WERI-Rb-1 (cell line): ENCODE measurements around the gene APBA1.

Experiments used
- DNase-seq: peaks from one replicate; pipeline ENCODE4 v3.0.0-alpha.2; 2020
- H3K27ac ChIP-seq: fragments of 250-450 bp; sonication (Bioruptor Pico); 2 replicates; pipeline ENCODE4 v1.5.1; 2020; ENCODE audit warnings: mild to moderate bottlenecking, moderate library complexity
- H3K27me3 ChIP-seq: fragments of 250-450 bp; sonication (Bioruptor Pico); 2 replicates; pipeline ENCODE4 v1.5.1; 2021; ENCODE audit warnings: mild to moderate bottlenecking, low read depth, moderate library complexity; ENCODE audit not compliant: insufficient read depth, severe bottlenecking
- H3K36me3 ChIP-seq: fragments of 250-450 bp; sonication (Bioruptor Pico); 2 replicates; pipeline ENCODE4 v1.5.1; 2020; ENCODE audit warnings: mild to moderate bottlenecking, moderate library complexity
- H3K4me3 ChIP-seq: 2 replicates; pipeline ENCODE4 v1.5.1; 2011; ENCODE audit warnings: low read depth, mild to moderate bottlenecking, control low read depth, low read length
- H3K9me3 ChIP-seq: fragments of 250-450 bp; sonication (Bioruptor Pico); 2 replicates; pipeline ENCODE4 v1.5.1; 2021; ENCODE audit warnings: mild to moderate bottlenecking, moderate library complexity; ENCODE audit not compliant: severe bottlenecking
- TF ChIP-seq, protein P1 (sequence below): IDR thresholded peaks from 2 replicates; pipeline ENCODE4 v1.5.1; 2011; ENCODE audit warnings: low read depth, mild to moderate bottlenecking, control low read depth, inconsistent platforms, low read length

Gene APBA1

DNA sequence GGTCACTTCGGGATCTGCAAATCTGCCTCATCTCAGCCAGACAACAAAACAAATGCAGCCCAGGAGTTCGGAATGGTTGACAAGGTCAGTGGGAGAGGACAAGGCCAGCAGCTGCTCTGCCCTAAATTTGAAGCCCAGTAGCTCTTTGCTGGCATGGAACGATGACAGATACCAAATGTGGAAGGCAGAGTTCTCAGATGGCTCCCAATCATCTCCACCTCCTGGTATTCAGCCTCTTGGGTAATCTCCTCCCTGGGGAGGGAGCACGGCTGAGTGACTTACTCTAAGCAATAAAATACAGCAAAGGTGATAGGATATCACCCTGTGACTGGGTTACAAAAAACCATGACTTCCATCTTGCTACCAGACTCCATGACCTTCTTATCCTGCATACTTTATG is 174.4 kb downstream of the APBA1 start:
- Histone ChIP-seq H3K9me3 (no peaks in the 10 kb centered on the region), H3K27ac (no peak overlapping the region), H3K4me3 (no peak overlapping the region), H3K36me3 (no peaks in the 10 kb centered on the region), H3K27me3 (no peaks in the 10 kb centered on the region)
- TF ChIP-seq, protein P1, sequence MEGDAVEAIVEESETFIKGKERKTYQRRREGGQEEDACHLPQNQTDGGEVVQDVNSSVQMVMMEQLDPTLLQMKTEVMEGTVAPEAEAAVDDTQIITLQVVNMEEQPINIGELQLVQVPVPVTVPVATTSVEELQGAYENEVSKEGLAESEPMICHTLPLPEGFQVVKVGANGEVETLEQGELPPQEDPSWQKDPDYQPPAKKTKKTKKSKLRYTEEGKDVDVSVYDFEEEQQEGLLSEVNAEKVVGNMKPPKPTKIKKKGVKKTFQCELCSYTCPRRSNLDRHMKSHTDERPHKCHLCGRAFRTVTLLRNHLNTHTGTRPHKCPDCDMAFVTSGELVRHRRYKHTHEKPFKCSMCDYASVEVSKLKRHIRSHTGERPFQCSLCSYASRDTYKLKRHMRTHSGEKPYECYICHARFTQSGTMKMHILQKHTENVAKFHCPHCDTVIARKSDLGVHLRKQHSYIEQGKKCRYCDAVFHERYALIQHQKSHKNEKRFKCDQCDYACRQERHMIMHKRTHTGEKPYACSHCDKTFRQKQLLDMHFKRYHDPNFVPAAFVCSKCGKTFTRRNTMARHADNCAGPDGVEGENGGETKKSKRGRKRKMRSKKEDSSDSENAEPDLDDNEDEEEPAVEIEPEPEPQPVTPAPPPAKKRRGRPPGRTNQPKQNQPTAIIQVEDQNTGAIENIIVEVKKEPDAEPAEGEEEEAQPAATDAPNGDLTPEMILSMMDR = no peak
- no peak for DNase-seq

GRCh38 chr9:69496846-69497450 is 175.2 kb downstream of the APBA1 start:
- Histone ChIP-seq H3K27me3 (no peaks in the 10 kb centered on the region), H3K4me3 (no peak overlapping the region), H3K27ac (no peak overlapping the region), H3K9me3 (no peaks in the 10 kb centered on the region), H3K36me3 (no peaks in the 10 kb centered on the region)
- TF ChIP-seq, protein P1 = no peak
- DNase-seq = no peak

DNA sequence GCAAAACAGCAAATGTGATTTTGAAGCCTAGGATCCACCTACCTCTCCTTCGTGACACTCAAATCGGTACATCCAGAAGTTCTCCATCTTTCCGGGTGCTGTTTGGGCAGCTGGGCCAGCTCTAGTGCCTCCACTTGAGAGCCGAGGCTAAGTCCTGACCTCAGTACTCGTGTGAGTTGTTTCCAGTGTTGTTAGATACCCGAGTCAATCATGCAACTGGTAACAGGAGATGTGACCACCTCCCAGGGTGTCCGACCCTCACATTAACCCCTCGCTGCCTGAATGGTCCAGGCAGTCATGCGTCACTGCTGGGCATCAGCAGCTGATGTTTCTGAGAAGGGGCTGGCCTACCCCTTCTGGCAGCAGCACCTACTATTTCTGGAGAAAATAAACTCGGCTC is 176.9 kb downstream of the APBA1 start:
- Histone ChIP-seq H3K27ac (no peak overlapping the region), H3K36me3 (no peaks in the 10 kb centered on the region), H3K27me3 (no peaks in the 10 kb centered on the region), H3K9me3 (no peaks in the 10 kb centered on the region), H3K4me3 (no peak overlapping the region)
- TF ChIP-seq, protein P1 = no peak
- no peak for DNase-seq

GRCh38 chr9:69494763-69495162 is 177.4 kb downstream of the APBA1 start:
- Histone ChIP-seq H3K4me3 (no peak overlapping the region), H3K9me3 (no peaks in the 10 kb centered on the region), H3K27ac (no peak overlapping the region), H3K27me3 (no peaks in the 10 kb centered on the region), H3K36me3 (no peaks in the 10 kb centered on the region)
- DNase-seq = no peak
- TF ChIP-seq, protein P1 = no peak

DNA sequence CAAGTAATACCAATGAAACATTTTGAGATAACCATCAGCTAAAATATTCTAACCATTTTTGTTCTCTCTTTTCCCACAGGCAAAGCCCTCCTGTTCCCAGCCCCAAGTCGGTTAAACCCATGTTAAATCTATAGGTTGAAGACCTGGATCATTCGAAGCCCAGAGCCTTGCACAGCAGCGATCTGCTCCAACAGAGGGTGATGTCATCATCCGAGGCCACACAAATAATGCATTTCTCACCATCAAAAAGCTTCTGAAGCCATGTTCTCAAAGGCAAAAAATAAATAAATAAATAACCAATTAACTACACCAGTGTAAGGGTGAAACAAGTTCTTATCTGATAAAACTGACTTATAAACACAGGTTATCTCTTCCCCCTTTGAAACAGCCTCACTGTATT is 178.0 kb downstream of the APBA1 start:
- no peak overlapping the region for H3K27ac ChIP-seq
- TF ChIP-seq, protein P1 = no peak
- H3K27me3 ChIP-seq = no peaks in the 10 kb centered on the region
- no peaks in the 10 kb centered on the region for H3K36me3 ChIP-seq
- H3K9me3 ChIP-seq = no peaks in the 10 kb centered on the region
- no peak for DNase-seq
- H3K4me3 ChIP-seq = no peak overlapping the region

DNA sequence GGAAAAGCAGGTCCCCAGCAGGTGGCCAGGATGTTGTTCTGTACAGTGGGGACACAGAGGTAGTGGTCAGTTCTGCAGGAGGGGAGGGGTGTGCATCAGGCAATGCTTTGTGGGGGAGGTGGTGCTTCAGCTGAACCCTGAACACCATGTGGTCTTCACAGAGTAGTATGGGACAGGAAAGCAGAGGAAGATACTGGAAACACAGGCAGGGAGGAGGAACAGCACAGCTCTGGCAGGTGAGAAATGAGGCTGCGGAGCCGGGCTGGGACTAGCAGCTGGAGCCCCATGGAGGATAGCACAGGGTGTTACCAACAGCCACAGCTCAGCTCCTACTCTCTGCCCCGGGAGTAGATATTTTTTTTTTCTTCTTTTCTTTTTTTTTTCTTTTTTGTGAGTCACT is 185.7 kb downstream of the APBA1 start:
- H3K27ac ChIP-seq = no peak overlapping the region
- TF ChIP-seq, protein P1 = no peak
- no peak overlapping the region for H3K4me3 ChIP-seq
- no peaks in the 10 kb centered on the region for H3K27me3 ChIP-seq
- H3K36me3 ChIP-seq = no peaks in the 10 kb centered on the region
- no peaks in the 10 kb centered on the region for H3K9me3 ChIP-seq
- DNase-seq = no peak
